ENCODE data around the gene ATG4B.

The ATG4B gene

DNA sequence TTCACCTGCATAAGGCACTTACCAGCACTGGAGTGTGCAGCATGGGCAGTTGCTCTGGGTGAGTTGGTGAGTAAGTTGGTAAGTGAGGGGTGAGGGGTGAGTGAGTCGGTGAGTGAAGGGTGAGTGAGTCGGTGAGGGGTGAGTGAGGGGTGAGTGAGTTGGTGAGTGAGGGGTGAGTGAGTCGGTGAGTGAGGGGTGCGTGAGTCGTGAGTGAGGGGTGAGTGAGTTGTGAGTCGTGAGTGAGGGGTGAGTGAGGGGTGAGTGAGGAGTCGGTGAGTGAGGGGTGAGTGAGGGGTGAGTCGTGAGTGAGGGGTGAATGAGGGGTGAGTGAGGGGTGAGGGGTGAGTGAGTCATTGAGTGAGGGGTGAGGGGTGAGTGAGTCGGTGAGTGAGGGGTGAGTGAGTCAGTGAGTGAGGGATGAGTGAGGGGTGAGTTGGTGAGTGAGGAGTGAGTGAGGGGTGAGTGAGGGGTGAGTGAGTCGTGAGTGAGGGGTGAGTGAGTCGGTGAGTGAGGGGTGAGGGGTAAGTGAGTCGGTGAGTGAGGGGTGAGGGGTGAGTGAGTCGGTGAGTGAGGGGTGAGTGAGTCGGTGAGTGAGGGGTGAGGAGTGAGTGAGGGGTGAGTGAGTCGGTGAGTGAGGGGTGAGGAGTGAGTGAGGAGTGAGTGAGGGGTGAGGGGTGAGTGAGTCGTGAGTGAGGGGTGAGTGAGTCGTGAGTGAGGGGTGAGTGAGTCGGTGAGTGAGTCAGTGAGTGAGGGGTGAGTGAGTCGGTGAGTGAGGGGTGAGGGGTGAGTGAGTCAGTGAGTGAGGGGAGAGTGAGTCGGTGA is 17.7 kb upstream of the ATG4B start:
- TF ChIP-seq, protein P1, sequence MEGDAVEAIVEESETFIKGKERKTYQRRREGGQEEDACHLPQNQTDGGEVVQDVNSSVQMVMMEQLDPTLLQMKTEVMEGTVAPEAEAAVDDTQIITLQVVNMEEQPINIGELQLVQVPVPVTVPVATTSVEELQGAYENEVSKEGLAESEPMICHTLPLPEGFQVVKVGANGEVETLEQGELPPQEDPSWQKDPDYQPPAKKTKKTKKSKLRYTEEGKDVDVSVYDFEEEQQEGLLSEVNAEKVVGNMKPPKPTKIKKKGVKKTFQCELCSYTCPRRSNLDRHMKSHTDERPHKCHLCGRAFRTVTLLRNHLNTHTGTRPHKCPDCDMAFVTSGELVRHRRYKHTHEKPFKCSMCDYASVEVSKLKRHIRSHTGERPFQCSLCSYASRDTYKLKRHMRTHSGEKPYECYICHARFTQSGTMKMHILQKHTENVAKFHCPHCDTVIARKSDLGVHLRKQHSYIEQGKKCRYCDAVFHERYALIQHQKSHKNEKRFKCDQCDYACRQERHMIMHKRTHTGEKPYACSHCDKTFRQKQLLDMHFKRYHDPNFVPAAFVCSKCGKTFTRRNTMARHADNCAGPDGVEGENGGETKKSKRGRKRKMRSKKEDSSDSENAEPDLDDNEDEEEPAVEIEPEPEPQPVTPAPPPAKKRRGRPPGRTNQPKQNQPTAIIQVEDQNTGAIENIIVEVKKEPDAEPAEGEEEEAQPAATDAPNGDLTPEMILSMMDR (IDR thresholded peaks at IDR 0.05; ENCODE audit: low read depth, low read length) = no peak
- no peak overlapping the region for H3K4me3 ChIP-seq (ENCODE audit: low read depth, low read length)

DNA sequence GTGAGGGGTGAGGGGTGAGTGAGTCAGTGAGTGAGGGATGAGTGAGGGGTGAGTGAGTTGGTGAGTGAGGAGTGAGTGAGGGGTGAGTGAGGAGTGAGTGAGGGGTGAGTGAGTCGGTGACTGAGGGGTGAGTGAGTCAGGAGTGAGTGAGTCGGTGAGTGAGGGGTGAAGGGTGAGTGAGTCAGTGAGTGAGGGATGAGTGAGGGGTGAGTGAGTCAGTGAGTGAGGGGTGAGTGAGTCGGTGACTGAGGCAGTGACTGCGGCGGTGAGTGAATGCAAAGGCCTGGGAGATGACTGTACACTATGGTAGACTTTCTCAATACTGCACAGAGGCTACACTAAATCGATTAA is 17.1 kb upstream of the ATG4B start:
- TF ChIP-seq, protein P1 (IDR thresholded peaks at IDR 0.05; ENCODE audit: low read depth, low read length) = no peak
- H3K4me3 ChIP-seq (ENCODE audit: low read depth, low read length) = no peak overlapping the region

DNA sequence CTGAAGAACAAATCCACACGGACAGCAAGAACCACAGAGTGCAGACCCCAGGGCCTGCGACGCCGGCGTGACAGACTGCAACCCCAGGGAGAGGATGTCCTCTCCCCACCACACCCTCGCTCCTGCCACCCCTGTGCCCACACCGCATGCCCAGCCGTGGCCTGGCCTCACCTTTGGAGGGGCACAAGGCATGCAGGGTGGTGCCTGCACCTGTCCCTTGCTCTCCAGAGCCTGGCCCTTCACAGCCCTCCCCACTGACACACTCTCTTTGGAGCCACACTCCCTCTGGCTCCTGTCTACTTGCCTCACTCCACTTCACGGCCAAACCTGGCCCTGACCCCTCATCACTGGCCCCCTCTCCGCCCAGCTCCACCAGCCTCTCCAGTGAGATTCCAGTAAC is 9.8 kb upstream of the ATG4B start:
- no peak overlapping the region for H3K4me3 ChIP-seq (ENCODE audit: low read depth, low read length)
- TF ChIP-seq, protein P1 (IDR thresholded peaks at IDR 0.05; ENCODE audit: low read depth, low read length) = no peak

DNA sequence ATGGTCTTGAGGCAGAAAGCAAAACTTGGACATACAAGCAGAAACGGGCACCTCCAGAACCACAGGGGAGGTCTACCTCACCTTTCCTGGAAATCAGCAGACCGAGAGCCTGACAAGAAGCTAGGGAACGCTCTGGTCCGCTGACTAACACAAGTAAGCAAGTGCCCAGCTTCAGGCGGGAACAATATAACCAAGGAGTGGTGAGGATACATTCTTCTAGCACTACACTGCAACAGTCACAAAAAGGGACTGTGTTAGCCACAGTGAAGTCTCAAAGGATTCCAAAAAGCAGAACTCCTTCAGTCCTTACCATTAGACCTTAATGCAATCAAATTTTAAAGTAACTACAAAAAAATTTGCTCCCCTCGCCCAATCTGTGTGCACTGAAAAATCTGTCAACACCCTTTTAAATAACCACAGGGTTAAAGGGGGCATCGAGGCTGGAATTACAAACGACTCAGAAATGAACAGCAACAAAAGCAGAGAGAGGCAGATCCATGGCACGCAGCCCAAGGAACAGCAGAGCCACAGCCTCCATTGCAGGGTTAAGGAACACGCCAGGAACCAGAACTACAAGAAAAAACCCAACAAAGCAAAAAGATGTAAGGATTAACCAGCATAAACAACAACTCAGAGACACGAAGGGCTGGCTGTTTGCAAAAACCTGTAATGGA is 7.6 kb upstream of the ATG4B start:
- no peak overlapping the region for H3K4me3 ChIP-seq (ENCODE audit: low read depth, low read length)
- TF ChIP-seq, protein P1 (IDR thresholded peaks at IDR 0.05; ENCODE audit: low read depth, low read length) = no peak

DNA sequence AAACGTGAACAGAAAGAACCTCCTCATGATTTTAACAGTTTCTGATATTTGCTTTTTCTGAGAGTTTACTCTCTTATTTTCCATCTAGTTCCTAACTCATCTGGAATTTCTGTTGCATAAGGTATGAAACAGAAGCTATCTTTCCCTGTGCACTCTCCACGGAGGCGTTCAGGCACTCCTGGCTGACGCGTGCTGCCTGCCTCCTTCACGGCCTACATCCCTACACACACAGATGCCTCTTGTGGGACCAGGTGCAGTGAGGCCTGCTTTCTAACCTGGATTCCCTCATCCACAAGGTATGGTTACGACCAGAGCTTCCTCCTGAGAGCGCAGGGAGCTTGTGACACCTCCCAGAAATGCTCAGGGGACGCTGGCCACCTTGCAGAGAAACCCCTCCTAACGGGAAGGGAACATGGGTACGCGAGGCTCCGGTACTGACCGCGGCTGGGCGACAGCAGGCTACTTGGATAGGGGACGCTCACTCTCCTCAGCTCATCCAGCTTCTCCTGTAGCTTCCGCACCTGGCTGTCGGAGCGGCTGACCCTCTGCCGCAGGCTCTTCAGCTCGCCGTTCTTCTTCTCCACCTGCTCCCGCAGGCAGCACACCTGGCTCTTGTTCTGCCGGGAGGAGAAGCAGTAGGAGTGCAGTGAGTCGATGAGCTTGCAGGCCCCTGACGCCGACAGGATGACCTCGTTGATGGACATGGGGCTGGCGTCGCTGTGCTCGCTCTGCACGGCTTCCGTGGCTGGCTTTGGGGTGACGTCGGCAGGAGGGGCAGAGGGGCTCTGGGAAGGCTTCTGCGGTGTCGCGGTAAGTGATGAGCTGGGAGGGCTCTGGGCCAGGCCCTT is 4.8 kb upstream of the ATG4B start:
- TF ChIP-seq, protein P1 (IDR thresholded peaks at IDR 0.05; ENCODE audit: low read depth, low read length) = no peak
- no peak overlapping the region for H3K4me3 ChIP-seq (ENCODE audit: low read depth, low read length)

DNA sequence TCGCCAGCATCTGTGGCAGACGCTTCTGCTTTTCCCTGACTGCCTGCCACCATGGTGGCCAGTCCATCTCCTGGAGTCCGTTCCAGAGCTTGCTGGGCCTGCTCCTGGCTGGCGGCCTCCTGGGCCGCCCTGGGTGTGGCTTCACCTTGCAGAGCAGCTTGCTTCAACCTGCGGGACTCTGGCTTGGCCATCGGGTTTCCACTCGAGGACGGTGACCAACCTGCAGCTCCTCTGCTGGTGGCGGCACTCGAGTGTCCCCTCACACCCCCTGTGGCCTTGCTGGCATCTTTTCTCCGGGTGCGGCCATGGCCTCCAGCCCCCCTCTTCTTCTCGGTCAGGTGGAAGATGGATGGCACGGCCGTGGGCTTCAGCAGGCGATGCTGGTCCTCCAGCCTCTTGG is 3.9 kb upstream of the ATG4B start:
- TF ChIP-seq, protein P1 (IDR thresholded peaks at IDR 0.05; ENCODE audit: low read depth, low read length) = no peak
- H3K4me3 ChIP-seq (ENCODE audit: low read depth, low read length) = no peak overlapping the region

All from WI38 (cell line).